Measurements from ENCODE around the gene TMTC2.
"Not testable (repeated sequence)": the region's sequence is repeated elsewhere in the genome, so short reads cannot be mapped to it uniquely, and the experiment has no call there.

Gene TMTC2

GRCh38 chr12:82727886-82728285 lies 41.2 kb downstream of the TMTC2 start:
- no peak for DNase-seq (ENCODE audit: low read depth in 2 of 2)

- no peak for DNase-seq (ENCODE audit: low read depth in 2 of 2)
Measured at GRCh38 chr12:82728710-82729109, 42.0 kb downstream of the TMTC2 start.

- DNase-seq (ENCODE audit: low read depth in 2 of 2) = no peak
Measured at GRCh38 chr12:82730953-82731459, 44.3 kb downstream of the TMTC2 start.

GRCh38 chr12:82740129-82741000 lies 53.7 kb downstream of the TMTC2 start:
- DNase-seq (ENCODE audit: low read depth in 2 of 2) = no peak

GRCh38 chr12:82745063-82745674 lies 58.5 kb downstream of the TMTC2 start:
- DNase-seq (ENCODE audit: low read depth in 2 of 2) = no peak

- DNase-seq (ENCODE audit: low read depth in 2 of 2) = no peak
Measured at GRCh38 chr12:82745807-82746206, 59.1 kb downstream of the TMTC2 start.

- DNase-seq (ENCODE audit: low read depth in 2 of 2) = no peak
Measured at GRCh38 chr12:82746668-82747067, 60.0 kb downstream of the TMTC2 start.

GRCh38 chr12:82749015-82749414 lies 62.3 kb downstream of the TMTC2 start:
- no peak for DNase-seq (ENCODE audit: low read depth in 2 of 2)

GRCh38 chr12:82754856-82755255 lies 68.2 kb downstream of the TMTC2 start:
- no peak for DNase-seq (ENCODE audit: low read depth in 2 of 2)

GRCh38 chr12:82756303-82756702 lies 69.6 kb downstream of the TMTC2 start:
- no peak for DNase-seq (ENCODE audit: low read depth in 2 of 2)

GRCh38 chr12:82757059-82757458 lies 70.4 kb downstream of the TMTC2 start:
- DNase-seq (ENCODE audit: low read depth in 2 of 2) = no peak

- DNase-seq (ENCODE audit: low read depth in 2 of 2) = no peak
Measured at GRCh38 chr12:82757656-82758055, 71.0 kb downstream of the TMTC2 start.

GRCh38 chr12:82758749-82759330 lies 72.1 kb downstream of the TMTC2 start:
- no peak for DNase-seq (ENCODE audit: low read depth in 2 of 2)

GRCh38 chr12:82760423-82760822 lies 73.7 kb downstream of the TMTC2 start:
- no peak for DNase-seq (ENCODE audit: low read depth in 2 of 2)

GRCh38 chr12:82765206-82765605 lies 78.5 kb downstream of the TMTC2 start:
- not testable (repeated sequence) for DNase-seq (ENCODE audit: low read depth in 2 of 2)

- DNase-seq (ENCODE audit: low read depth in 2 of 2) = no peak
Measured at GRCh38 chr12:82765971-82766705, 79.4 kb downstream of the TMTC2 start.

- DNase-seq (ENCODE audit: low read depth in 2 of 2) = no peak
Measured at GRCh38 chr12:82774666-82775065, 88.0 kb downstream of the TMTC2 start.

- DNase-seq (ENCODE audit: low read depth in 2 of 2) = no peak
Measured at GRCh38 chr12:82780517-82780916, 93.8 kb downstream of the TMTC2 start.

- no peak for DNase-seq (ENCODE audit: low read depth in 2 of 2)
Measured at GRCh38 chr12:82781309-82781997, 94.7 kb downstream of the TMTC2 start.

- DNase-seq (ENCODE audit: low read depth in 2 of 2) = no peak
Measured at GRCh38 chr12:82783435-82783834, 96.7 kb downstream of the TMTC2 start.

GRCh38 chr12:82787016-82787415 lies 100.3 kb downstream of the TMTC2 start:
- no peak for DNase-seq (ENCODE audit: low read depth in 2 of 2)
